Mesangial cell (primary cell): ENCODE results near the gene RIOK1. TPM values are rescaled to one million over a fixed set of nuclear protein-coding genes. Genes with fewer than 3 reads are reported as not detected.

Experiments used
- total RNA-seq: library from RNA; depleted of rRNA; stranded (reverse); fragments of >200 nt; gene quantifications from 2 replicates; pipeline ENCODE4 v1.2.3, GENCODE V29; 2015

The RIOK1 gene
- 7.5 and 10.4 TPM in 2 replicates for total RNA-seq

DNA sequence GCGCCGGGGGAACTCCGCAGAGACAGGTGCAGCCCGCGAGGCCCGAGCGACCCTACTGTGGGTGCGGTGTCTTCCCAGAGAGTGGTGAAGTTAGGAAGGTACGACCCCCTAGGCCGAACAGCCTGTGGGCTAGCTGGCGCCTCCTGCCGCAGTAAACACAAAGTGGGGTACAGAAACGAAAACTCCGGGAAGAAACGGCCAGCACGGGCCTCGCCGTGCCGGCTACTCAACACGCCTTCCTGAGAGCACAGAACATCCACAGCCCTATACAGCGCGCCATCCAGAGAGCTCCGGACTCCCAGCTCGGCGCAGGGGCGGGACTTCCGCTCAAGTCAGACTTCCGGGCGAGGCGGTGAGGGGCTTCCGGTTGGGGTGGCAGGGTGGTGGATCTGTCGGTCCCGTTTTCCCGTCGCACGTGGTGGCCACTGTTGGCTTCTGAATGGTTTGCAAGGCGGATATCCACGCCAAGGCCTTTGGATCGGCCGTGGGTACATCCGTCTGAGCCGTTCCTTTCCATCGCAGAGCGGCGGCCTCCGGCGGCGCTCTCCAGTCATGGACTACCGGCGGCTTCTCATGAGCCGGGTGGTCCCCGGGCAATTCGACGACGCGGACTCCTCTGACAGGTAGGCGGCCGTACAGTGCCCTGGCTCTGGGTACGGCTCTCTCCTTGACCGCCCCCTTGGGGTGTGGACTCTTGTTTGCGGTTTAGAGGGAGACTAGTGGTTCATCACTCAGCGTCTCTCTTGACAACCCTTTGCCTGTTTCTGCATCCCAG, at the start of gene RIOK1, which contains the start of gene CAGE1:
RIOK1 (plus strand) TSS at position 358 of the 775 bp plus-strand sequence; CDS start at position 553, 195 bp downstream.
CAGE1 (minus strand) TSS at position 292 of the 775 bp plus-strand sequence. CDS start 2,569 bp downstream, outside the sequence.

Other genes starting within 250 kb of the RIOK1 start
- 28.9 and 42.4 TPM in 2 replicates for gene SSR1, start 76.6 kb upstream of the RIOK1 start, total RNA-seq
- gene CAGE1, start 66 bp upstream of the RIOK1 start, total RNA-seq = not detected in 2 replicates
- 74.0 and 77.5 TPM in 2 replicates for gene DSP, start 151.9 kb downstream of the RIOK1 start, total RNA-seq
- 3.8 and 6.4 TPM in 2 replicates for gene SNRNP48, start 200.4 kb downstream of the RIOK1 start, total RNA-seq